Liver (tissue), 2 donors: ENCODE data around the gene GDF10.

Source experiments
- CTCF ChIP-seq: fragments of 150-350 bp; IDR thresholded peaks from 2 replicates; pipeline ENCODE4 v1.5.1; 2017; ENCODE audit warnings: improper control_type of control experiment, low read depth, low read length; ENCODE audit not compliant: missing input control
- REST ChIP-seq: IDR thresholded peaks from 2 replicates; pipeline ENCODE4 v1.6.1; 2016; ENCODE audit warnings: antibody characterized with exemption, mild to moderate bottlenecking
- YY1 ChIP-seq: IDR thresholded peaks from 2 replicates; pipeline ENCODE4 v1.6.1; 2016; ENCODE audit warnings: antibody characterized with exemption, mild to moderate bottlenecking
- donor health status: healthy.

DNA sequence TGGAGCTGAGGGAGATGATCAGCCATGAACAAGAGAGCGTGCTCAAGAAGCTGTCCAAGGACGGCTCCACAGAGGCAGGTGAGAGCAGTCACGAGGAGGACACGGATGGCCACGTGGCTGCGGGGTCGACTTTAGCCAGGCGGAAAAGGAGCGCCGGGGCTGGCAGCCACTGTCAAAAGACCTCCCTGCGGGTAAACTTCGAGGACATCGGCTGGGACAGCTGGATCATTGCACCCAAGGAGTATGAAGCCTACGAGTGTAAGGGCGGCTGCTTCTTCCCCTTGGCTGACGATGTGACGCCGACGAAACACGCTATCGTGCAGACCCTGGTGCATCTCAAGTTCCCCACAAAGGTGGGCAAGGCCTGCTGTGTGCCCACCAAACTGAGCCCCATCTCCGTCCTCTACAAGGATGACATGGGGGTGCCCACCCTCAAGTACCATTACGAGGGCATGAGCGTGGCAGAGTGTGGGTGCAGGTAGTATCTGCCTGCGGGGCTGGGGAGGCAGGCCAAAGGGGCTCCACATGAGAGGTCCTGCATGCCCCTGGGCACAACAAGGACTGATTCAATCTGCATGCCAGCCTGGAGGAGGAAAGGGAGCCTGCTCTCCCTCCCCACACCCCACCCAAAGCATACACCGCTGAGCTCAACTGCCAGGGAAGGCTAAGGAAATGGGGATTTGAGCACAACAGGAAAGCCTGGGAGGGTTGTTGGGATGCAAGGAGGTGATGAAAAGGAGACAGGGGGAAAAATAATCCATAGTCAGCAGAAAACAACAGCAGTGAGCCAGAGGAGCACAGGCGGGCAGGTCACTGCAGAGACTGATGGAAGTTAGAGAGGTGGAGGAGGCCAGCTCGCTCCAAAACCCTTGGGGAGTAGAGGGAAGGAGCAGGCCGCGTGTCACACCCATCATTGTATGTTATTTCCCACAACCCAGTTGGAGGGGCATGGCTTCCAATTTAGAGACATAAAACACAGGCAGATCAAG is 25.6 kb downstream of the GDF10 start:
- TF ChIP-seq CTCF: no peak
- TF ChIP-seq REST: no peak
- TF ChIP-seq YY1: no peak
